GM21423 (cell line): ENCODE results near the gene PCBP3.

Experiments used
- ATAC-seq: cut with Tn5 transposase; IDR thresholded peaks from one replicate; pipeline ENCODE4 v1.9.1; 2021; ENCODE audit warnings: mild to moderate bottlenecking, moderate library complexity; ENCODE audit not compliant: unreplicated experiment

Gene PCBP3

GRCh38 chr21:45855248-45855811 is 211.8 kb downstream of the PCBP3 start:
- no peak for ATAC-seq

- ATAC-seq = no peak
These were observed 212.9 kb downstream of the PCBP3 start for GRCh38 chr21:45856442-45856841.

GRCh38 chr21:45856906-45857305 is 213.4 kb downstream of the PCBP3 start:
- no peak for ATAC-seq

GRCh38 chr21:45857761-45858160 is 214.2 kb downstream of the PCBP3 start:
- ATAC-seq = no peak

- no peak for ATAC-seq
These were observed 214.7 kb downstream of the PCBP3 start for GRCh38 chr21:45858180-45858579.

- no peak for ATAC-seq
These were observed 215.7 kb downstream of the PCBP3 start for GRCh38 chr21:45859041-45859761.

GRCh38 chr21:45859762-45860357 is 216.3 kb downstream of the PCBP3 start:
- no peak for ATAC-seq

- no peak for ATAC-seq
These were observed 217.1 kb downstream of the PCBP3 start for GRCh38 chr21:45860493-45861155.

- no peak for ATAC-seq
These were observed 217.8 kb downstream of the PCBP3 start for GRCh38 chr21:45861156-45861870.

GRCh38 chr21:45862543-45863207 is 219.2 kb downstream of the PCBP3 start:
- no peak for ATAC-seq

- ATAC-seq = no peak
These were observed 219.7 kb downstream of the PCBP3 start for GRCh38 chr21:45863267-45863666.

GRCh38 chr21:45863751-45864150 is 220.2 kb downstream of the PCBP3 start:
- no peak for ATAC-seq

GRCh38 chr21:45864436-45864835 is 220.9 kb downstream of the PCBP3 start:
- ATAC-seq = no peak

- no peak for ATAC-seq
These were observed 221.7 kb downstream of the PCBP3 start for GRCh38 chr21:45865106-45865835.

GRCh38 chr21:45866551-45866950 is 223.0 kb downstream of the PCBP3 start:
- ATAC-seq = no peak

- ATAC-seq = no peak
These were observed 223.6 kb downstream of the PCBP3 start for GRCh38 chr21:45867041-45867666.

- ATAC-seq = no peak
These were observed 224.2 kb downstream of the PCBP3 start for GRCh38 chr21:45867671-45868081.

- ATAC-seq = no peak
These were observed 224.6 kb downstream of the PCBP3 start for GRCh38 chr21:45868086-45868485.

GRCh38 chr21:45868488-45868887 is 225.0 kb downstream of the PCBP3 start:
- no peak for ATAC-seq
